IMR-90 (cell line): ENCODE data around the gene TBX15. TPM values are rescaled to one million over a fixed set of nuclear protein-coding genes. Genes with fewer than 3 reads are reported as not detected.

Source experiments
- ATAC-seq: fragments of 200-7000 bp; cut with Tn5 transposase; 2 replicates; pipeline ENCODE4 v1.9.1; 2020; ENCODE audit warnings: low read depth, mild to moderate bottlenecking, moderate library complexity
- BruUV-seq: library from RNA; stranded (reverse); fragments of 400-500 nt; replicated peaks from 2 replicates; lab custom pipeline; 2021; lab: Mats Ljungman, UMichigan
- CTCF ChIA-PET: fragments of 300-600 bp; formaldehyde crosslinking; extraction: SDS; loops from one replicate; lab custom pipeline; 2021; ENCODE audit warnings: antibody characterized with exemption; lab: Yijun Ruan, JAX
- POLR2A ChIA-PET: fragments of 300-600 bp; sonication (Branson Sonifier 250); formaldehyde crosslinking; loops from one replicate; lab custom pipeline; 2022; ENCODE audit warnings: antibody characterized with exemption; ENCODE audit not compliant: unreplicated experiment; lab: Charles Lee
- DNase-seq: peaks from one replicate; pipeline ENCODE4 v3.0.0; 2013
- H2AFZ ChIP-seq: replicated peaks from 2 replicates; pipeline ENCODE3; 2013; ENCODE audit warnings: low read length, mild to moderate bottlenecking; ENCODE audit not compliant: poor library complexity
- H2AK5ac ChIP-seq: 2 replicates; pipeline ENCODE4 v1.6.1; 2013; ENCODE audit warnings: low read depth, low read length, inconsistent platforms
- H2AK9ac ChIP-seq: replicated peaks from 2 replicates; pipeline ENCODE3; 2013; ENCODE audit warnings: mild to moderate bottlenecking, low read depth, low read length, moderate library complexity; ENCODE audit not compliant: poor library complexity
- H2BK120ac ChIP-seq: 2 replicates; pipeline ENCODE4 v1.6.1; 2013; ENCODE audit warnings: low read depth, low read length, inconsistent platforms
- H2BK15ac ChIP-seq: 3 replicates; pipeline ENCODE4 v1.6.1; 2013; ENCODE audit warnings: low read depth, low read length, inconsistent platforms
- H2BK20ac ChIP-seq: 2 replicates; pipeline ENCODE4 v1.6.1; 2013; ENCODE audit warnings: low read depth, mild to moderate bottlenecking, inconsistent platforms, low read length, moderate library complexity
- H2BK5ac ChIP-seq: 2 replicates; pipeline ENCODE4 v1.6.1; 2013; ENCODE audit warnings: mild to moderate bottlenecking, low read depth, low read length, inconsistent platforms; ENCODE audit not compliant: poor library complexity, severe bottlenecking
- H3K14ac ChIP-seq: replicated peaks from 2 replicates; pipeline ENCODE4 v1.6.1; 2013; ENCODE audit warnings: low read depth, low read length, inconsistent platforms
- H3K18ac ChIP-seq: 2 replicates; pipeline ENCODE4 v1.6.1; 2013; ENCODE audit warnings: low read depth, low read length, control low read depth
- H3K23ac ChIP-seq: 2 replicates; pipeline ENCODE4 v1.6.1; 2013; ENCODE audit warnings: low read depth, low read length, inconsistent platforms
- H3K27ac ChIP-seq: 2 replicates; pipeline ENCODE4 v1.5.1; 2013; ENCODE audit warnings: mild to moderate bottlenecking, control low read depth, low read length; ENCODE audit not compliant: insufficient read depth
- H3K27me3 ChIP-seq: 2 replicates; pipeline ENCODE4 v1.6.1; 2013; ENCODE audit warnings: low read length; ENCODE audit not compliant: control insufficient read depth, insufficient read depth
- H3K36me3 ChIP-seq: 2 replicates; pipeline ENCODE4 v1.6.1; 2013; ENCODE audit warnings: low read length, mixed read lengths; ENCODE audit not compliant: control insufficient read depth, insufficient read depth
- H3K4ac ChIP-seq: 2 replicates; pipeline ENCODE4 v1.6.1; 2013; ENCODE audit warnings: low read depth, low read length, inconsistent platforms
- H3K4me1 ChIP-seq: 2 replicates; pipeline ENCODE4 v1.6.1; 2013; ENCODE audit warnings: low read length, mixed read lengths; ENCODE audit not compliant: control insufficient read depth, insufficient read depth
- H3K4me2 ChIP-seq: 2 replicates; pipeline ENCODE4 v1.6.1; 2013; ENCODE audit warnings: low read depth, mild to moderate bottlenecking, control low read depth, low read length, moderate library complexity
- H3K4me3 ChIP-seq: 2 replicates; pipeline ENCODE4 v1.5.1; 2013; ENCODE audit warnings: low read depth, mild to moderate bottlenecking, control low read depth, low read length, moderate library complexity; ENCODE audit not compliant: insufficient read depth
- H3K56ac ChIP-seq: 2 replicates; pipeline ENCODE4 v1.6.1; 2013; ENCODE audit warnings: low read length, inconsistent platforms; ENCODE audit not compliant: insufficient read depth; ENCODE audit errors: extremely low read depth
- H3K79me1 ChIP-seq, 2 experiments: 2 replicates each; pipeline ENCODE4 v1.6.1; 2013; ENCODE audit warnings: low read length in 2 of 2, inconsistent platforms in 1 of 2, low read depth in 1 of 2
- H3K9ac ChIP-seq: 2 replicates; pipeline ENCODE4 v1.6.1; 2013; ENCODE audit warnings: low read depth, low read length, control low read depth
- H3K9me1 ChIP-seq: 2 replicates; pipeline ENCODE4 v1.6.1; 2013; ENCODE audit warnings: low read length, inconsistent platforms; ENCODE audit not compliant: insufficient read depth
- H3K9me3 ChIP-seq: 2 replicates; pipeline ENCODE4 v1.6.1; 2013; ENCODE audit warnings: low read length; ENCODE audit not compliant: control insufficient read depth, insufficient read depth
- H4K20me1 ChIP-seq: 2 replicates; pipeline ENCODE4 v1.6.1; 2013; ENCODE audit warnings: low read length, inconsistent platforms; ENCODE audit not compliant: insufficient read depth
- H4K5ac ChIP-seq: 2 replicates; pipeline ENCODE4 v1.6.1; 2013; ENCODE audit warnings: mild to moderate bottlenecking, low read depth, low read length, control low read depth
- H4K8ac ChIP-seq, 2 experiments: 2 replicates each; pipeline ENCODE4 v1.6.1; 2013; ENCODE audit warnings: low read depth in 2 of 2, low read length in 2 of 2, control low read depth in 1 of 2, inconsistent platforms in 1 of 2
- H4K91ac ChIP-seq: 2 replicates; pipeline ENCODE4 v1.6.1; 2013; ENCODE audit warnings: low read depth, low read length, inconsistent platforms; ENCODE audit not compliant: insufficient read depth
- BHLHE40 ChIP-seq: fragments of 150-350 bp; IDR thresholded peaks from 2 replicates; pipeline ENCODE4 v1.6.1; 2016; ENCODE audit warnings: mild to moderate bottlenecking, low read depth, low read length
- CEBPB ChIP-seq: IDR thresholded peaks from 2 replicates; pipeline ENCODE4 v1.6.1; 2012; ENCODE audit warnings: low read depth, low read length, improper control_type of control experiment
- CHD1 ChIP-seq: IDR thresholded peaks from 2 replicates; pipeline ENCODE4 v1.6.1; 2012; ENCODE audit warnings: low read depth, low read length, improper control_type of control experiment
- FOS ChIP-seq: fragments of 150-350 bp; IDR thresholded peaks from 2 replicates; pipeline ENCODE4 v1.6.1; 2016; ENCODE audit warnings: low read depth, low read length
- MAFK ChIP-seq: IDR thresholded peaks from 2 replicates; pipeline ENCODE4 v1.6.1; 2012; ENCODE audit warnings: low read depth, low read length, improper control_type of control experiment
- MAZ ChIP-seq: IDR thresholded peaks from 2 replicates; pipeline ENCODE4 v1.6.1; 2012; ENCODE audit warnings: low read depth, mild to moderate bottlenecking, low read length, improper control_type of control experiment, moderate library complexity, borderline replicate concordance
- MXI1 ChIP-seq: IDR thresholded peaks from 2 replicates; pipeline ENCODE4 v1.6.1; 2012; ENCODE audit warnings: low read depth, mild to moderate bottlenecking, low read length, moderate library complexity, borderline replicate concordance
- NFE2L2 ChIP-seq: fragments of 150-350 bp; IDR thresholded peaks from 2 replicates; pipeline ENCODE4 v1.6.1; 2016; ENCODE audit warnings: low read depth, mild to moderate bottlenecking, low read length
- POLR2A ChIP-seq: IDR thresholded peaks from 2 replicates; pipeline ENCODE4 v1.6.1; 2012; ENCODE audit warnings: mild to moderate bottlenecking, low read depth, low read length
- RAD21 ChIP-seq: IDR thresholded peaks from 2 replicates; pipeline ENCODE4 v1.6.1; 2012; ENCODE audit warnings: low read length, improper control_type of control experiment
- RCOR1 ChIP-seq: IDR thresholded peaks from 2 replicates; pipeline ENCODE4 v1.6.1; 2012; ENCODE audit warnings: mild to moderate bottlenecking, low read length, improper control_type of control experiment; ENCODE audit not compliant: insufficient replicate concordance
- RFX5 ChIP-seq: IDR thresholded peaks from 2 replicates; pipeline ENCODE4 v1.8.0; 2012; ENCODE audit warnings: low read depth, mild to moderate bottlenecking, low read length, moderate library complexity
- SMC3 ChIP-seq: fragments of 150-350 bp; IDR thresholded peaks from 2 replicates; pipeline ENCODE4 v1.6.1; 2016; ENCODE audit warnings: low read depth, mild to moderate bottlenecking, antibody characterized with exemption, low read length, moderate library complexity
- USF2 ChIP-seq: fragments of 150-350 bp; IDR thresholded peaks from 2 replicates; pipeline ENCODE4 v1.6.1; 2017; ENCODE audit warnings: mild to moderate bottlenecking, antibody characterized with exemption, low read length, low read depth
- WGBS, 2 experiments: methylation state at CpG; one replicate each; pipeline versions ENCODE4 v1.1.5 to v1.1.7; 2013; ENCODE audit warnings: missing lambda C conversion rate in 2 of 2; ENCODE audit not compliant: insufficient read length in 1 of 2; ENCODE audit errors: extremely low coverage in 2 of 2; 5-methylcytosine and 5-hydroxymethylcytosine counted together
- dilution Hi-C: fragments of 300-500 bp; cut with HindIII; formaldehyde crosslinking; loops from one replicate; pipeline ENCODE4 v1.14.3; 2018; ENCODE audit warnings: low sequenced_read_pairs; ENCODE audit not compliant: unreplicated experiment
- in situ Hi-C: fragments of 300-500 bp; cut with MboI; formaldehyde crosslinking; loops from 3 replicates; pipeline ENCODE4 v1.14.3; 2019; ENCODE audit warnings: low sequenced_read_pairs, inconsistent platforms, mixed read lengths
- intact Hi-C: fragments of 100-400 bp; cut with micrococcal nuclease; formaldehyde crosslinking; loops from 2 replicates; pipeline ENCODE4 v1.10.0; 2022
- polyA plus RNA-seq, 3 experiments: library from polyadenylated mRNA; depleted of rRNA; stranded (reverse); fragments of >200 nt; gene quantifications; 2 replicates each; pipeline ENCODE4 v1.2.3, GENCODE V29; 2012; ENCODE audit warnings: low replicate concordance in 1 of 3
- total RNA-seq: library from RNA; depleted of rRNA; stranded (reverse); fragments of >200 nt; gene quantifications from 2 replicates; pipeline ENCODE4 v1.2.3, GENCODE V29; 2012
- TF ChIP-seq, protein P1 (sequence below): fragments of 150-350 bp; IDR thresholded peaks from 2 replicates; pipeline ENCODE4 v1.6.1; 2016; ENCODE audit warnings: low read depth, mild to moderate bottlenecking, low read length, moderate library complexity, borderline replicate concordance
- TF ChIP-seq, protein P2 (sequence below): conservative IDR thresholded peaks from 2 replicates; pipeline ENCODE4 v1.5.1; 2012; ENCODE audit warnings: mild to moderate bottlenecking, low read depth, low read length, improper control_type of control experiment

TBX15 gene
- total and polyA plus RNA-seq, 2 of the 4 experiments (the other 2 are of a cell fraction): not detected

- no peak overlapping the region for H3K4me3 ChIP-seq
- H3K27ac ChIP-seq: no peak overlapping the region
- ChIA-PET CTCF (interaction anchor here (0.6 kb wide), 1 partner anchor 304 kb away, joined by 3 read pairs; no protein-coding TSS in a partner anchor), POLR2A (no interaction called here)
- H3K9me1 ChIP-seq: no peaks in the 10 kb centered on the region
- no peaks in the 10 kb centered on the region for H4K20me1 ChIP-seq
- H3K56ac ChIP-seq: no peak overlapping the region
- H3K27me3 ChIP-seq: no peaks in the 10 kb centered on the region
- H4K91ac ChIP-seq: no peak overlapping the region
- no peak overlapping the region for H4K8ac ChIP-seq
- in situ Hi-C loops: no loop called here
- no peak overlapping the region for H2AFZ ChIP-seq
- H2BK5ac ChIP-seq: no peak overlapping the region
- H3K14ac ChIP-seq: no peak overlapping the region
- H3K9me3 ChIP-seq: no peaks in the 10 kb centered on the region
- H3K4ac ChIP-seq: no peak overlapping the region
- H2BK20ac ChIP-seq: no peak overlapping the region
- dilution Hi-C loops: no loop called here
- intact Hi-C loops: no loop called here
- no peak overlapping the region for H3K4me2 ChIP-seq
- no peaks in the 10 kb centered on the region for H3K36me3 ChIP-seq
- H2BK15ac ChIP-seq: no peak overlapping the region
- no peak overlapping the region for H4K5ac ChIP-seq
- no TSS peak for BruUV-seq
- WGBS, 2 experiments: 0% methylated on average over 1 of the region's 4 CpGs; no CpG with 5 or more reads in 1 of the 2 experiments
- H3K18ac ChIP-seq: no peak overlapping the region
- H3K79me1 ChIP-seq: no peaks in the 10 kb centered on the region
- no peak overlapping the region for H3K9ac ChIP-seq
- H2AK9ac ChIP-seq: no peak overlapping the region
- ATAC-seq (no peak), DNase-seq (no peak)
- H3K23ac ChIP-seq: no peak overlapping the region
- no peak overlapping the region for H2BK120ac ChIP-seq
- no peaks in the 10 kb centered on the region for H3K4me1 ChIP-seq
- H2AK5ac ChIP-seq: no peak overlapping the region
- TF ChIP-seq CEBPB (no peak), FOS (no peak), USF2 (no peak), RCOR1 (no peak), RFX5 (no peak), MAFK (no peak), CHD1 (no peak), MAZ (no peak), MXI1 (no peak), NFE2L2 (no peak), RAD21 (no peak), BHLHE40 (no peak), POLR2A (no peak), SMC3 (no peak)
- TF ChIP-seq, protein P1, sequence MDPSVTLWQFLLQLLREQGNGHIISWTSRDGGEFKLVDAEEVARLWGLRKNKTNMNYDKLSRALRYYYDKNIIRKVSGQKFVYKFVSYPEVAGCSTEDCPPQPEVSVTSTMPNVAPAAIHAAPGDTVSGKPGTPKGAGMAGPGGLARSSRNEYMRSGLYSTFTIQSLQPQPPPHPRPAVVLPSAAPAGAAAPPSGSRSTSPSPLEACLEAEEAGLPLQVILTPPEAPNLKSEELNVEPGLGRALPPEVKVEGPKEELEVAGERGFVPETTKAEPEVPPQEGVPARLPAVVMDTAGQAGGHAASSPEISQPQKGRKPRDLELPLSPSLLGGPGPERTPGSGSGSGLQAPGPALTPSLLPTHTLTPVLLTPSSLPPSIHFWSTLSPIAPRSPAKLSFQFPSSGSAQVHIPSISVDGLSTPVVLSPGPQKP: no peak
- TF ChIP-seq, protein P2, sequence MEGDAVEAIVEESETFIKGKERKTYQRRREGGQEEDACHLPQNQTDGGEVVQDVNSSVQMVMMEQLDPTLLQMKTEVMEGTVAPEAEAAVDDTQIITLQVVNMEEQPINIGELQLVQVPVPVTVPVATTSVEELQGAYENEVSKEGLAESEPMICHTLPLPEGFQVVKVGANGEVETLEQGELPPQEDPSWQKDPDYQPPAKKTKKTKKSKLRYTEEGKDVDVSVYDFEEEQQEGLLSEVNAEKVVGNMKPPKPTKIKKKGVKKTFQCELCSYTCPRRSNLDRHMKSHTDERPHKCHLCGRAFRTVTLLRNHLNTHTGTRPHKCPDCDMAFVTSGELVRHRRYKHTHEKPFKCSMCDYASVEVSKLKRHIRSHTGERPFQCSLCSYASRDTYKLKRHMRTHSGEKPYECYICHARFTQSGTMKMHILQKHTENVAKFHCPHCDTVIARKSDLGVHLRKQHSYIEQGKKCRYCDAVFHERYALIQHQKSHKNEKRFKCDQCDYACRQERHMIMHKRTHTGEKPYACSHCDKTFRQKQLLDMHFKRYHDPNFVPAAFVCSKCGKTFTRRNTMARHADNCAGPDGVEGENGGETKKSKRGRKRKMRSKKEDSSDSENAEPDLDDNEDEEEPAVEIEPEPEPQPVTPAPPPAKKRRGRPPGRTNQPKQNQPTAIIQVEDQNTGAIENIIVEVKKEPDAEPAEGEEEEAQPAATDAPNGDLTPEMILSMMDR: no peak
Observed at GRCh38 chr1:118927427-118928187, 60.5 kb downstream of the TBX15 start.
